HG02973 (cell line): ENCODE results near the gene CAPN15.
"Not testable (repeated sequence)": the region's sequence is repeated elsewhere in the genome, so short reads cannot be mapped to it uniquely, and the experiment has no call there.

ENCODE experiments used
- ATAC-seq: cut with Tn5 transposase; IDR thresholded peaks from one replicate; pipeline ENCODE4 v1.9.1; 2021; ENCODE audit warnings: moderate library complexity; ENCODE audit not compliant: unreplicated experiment

The CAPN15 gene

GRCh38 chr16:505479-506245 is 21.9 kb upstream of the CAPN15 start:
- no peak for ATAC-seq

GRCh38 chr16:506246-506546 is 21.3 kb upstream of the CAPN15 start:
- ATAC-seq: no peak

DNA sequence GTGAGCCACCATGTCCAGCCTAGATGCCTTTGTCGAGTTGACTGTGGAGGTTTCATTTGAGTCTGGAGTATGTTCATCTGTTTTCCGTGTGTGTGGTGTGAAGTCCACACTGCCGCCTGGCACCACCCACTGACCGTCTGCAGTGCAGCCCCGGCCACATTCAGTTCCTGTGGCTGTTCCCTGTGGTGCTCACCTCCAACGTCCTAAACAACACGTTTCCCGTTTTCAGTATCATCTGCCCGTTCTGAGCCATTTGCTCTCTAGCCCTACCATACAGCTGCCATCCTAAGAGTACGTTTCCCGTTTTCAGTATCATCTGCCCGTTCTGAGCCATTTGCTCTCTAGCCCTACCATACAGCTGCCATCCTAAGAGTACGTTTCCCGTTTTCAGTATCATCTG is 20.0 kb upstream of the CAPN15 start:
- not testable (repeated sequence) for ATAC-seq

DNA sequence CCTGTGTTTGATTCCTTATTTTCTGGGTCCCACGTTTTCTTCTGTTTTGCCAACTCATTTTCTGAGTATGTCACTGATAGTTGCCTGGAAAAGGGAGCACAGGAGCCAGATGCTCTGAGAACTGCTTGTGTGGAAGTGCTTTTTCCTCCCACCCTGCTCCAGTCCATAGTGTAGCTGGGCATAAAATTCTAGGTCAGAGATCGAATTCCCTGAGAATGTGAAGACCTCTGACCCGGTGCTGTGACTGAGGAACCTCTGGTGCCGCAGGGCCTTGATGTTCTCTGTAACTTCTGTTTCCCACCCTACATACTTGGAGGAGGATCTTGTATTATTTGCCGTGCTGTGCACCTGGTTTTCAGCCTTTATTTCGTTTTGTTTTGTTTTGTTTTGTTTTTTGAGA is 19.5 kb upstream of the CAPN15 start:
- ATAC-seq: no peak

DNA sequence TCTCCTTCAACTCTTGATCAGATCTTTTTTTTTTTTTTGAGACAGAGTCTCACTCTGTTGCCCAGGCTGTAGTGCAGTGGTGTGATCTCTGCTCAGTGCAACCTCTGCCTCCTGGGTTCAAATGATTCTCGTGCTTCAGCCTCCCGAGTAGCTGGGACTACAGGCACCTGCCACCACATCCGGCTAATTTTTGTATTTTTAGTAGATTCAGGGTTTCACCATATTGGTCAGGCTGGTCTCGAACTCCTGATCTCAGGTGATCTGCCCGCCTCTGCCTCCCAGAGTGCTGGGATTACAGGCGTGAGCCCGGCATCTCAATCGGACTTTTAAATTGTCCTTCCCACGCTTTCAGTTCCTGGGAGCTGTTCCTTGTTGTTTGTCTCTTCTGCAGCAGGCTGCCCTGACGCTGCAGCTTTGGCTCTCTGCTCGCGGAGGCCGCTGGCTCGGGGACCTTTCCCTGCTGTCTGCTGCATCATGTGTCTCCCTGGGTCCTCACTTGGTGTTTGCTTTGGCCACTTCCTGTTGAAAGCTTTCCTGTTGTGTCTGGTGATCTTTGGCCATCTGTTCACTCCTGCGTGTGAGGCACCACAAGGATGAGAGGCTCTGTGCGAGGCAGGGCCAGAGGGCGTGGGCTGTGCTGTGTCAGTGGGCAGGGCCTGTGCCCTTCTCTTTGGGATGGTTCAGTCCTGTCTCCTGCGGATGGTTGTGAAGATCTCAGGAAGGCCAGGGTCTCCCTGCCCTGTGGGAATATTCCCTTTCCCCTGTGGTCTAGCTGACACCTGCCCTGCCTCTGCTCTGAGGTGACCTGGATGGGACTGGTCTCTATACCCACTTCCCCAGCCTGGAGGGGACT is 18.4 kb upstream of the CAPN15 start:
- ATAC-seq: no peak

- no peak for ATAC-seq
Measured at GRCh38 chr16:510066-510825, 17.3 kb upstream of the CAPN15 start.

DNA sequence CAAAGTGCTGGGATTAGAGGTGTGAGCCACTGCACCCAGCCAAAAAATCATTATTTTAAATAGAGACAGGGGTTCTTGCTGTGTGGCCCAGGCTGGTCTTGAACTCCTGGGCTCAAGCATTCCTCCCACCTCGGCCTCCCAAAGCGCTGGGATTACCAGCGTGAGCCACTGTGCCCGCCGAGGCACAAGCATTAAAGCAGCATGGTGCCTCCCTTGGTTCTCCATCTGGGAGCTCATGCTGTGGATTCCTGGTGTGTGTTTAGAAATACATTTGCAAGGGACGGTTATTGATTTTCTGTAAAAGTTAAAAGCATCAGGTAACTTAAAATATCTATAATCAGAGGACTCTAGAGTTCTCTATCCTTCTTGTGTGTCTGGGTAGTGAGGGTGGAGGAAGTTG is 14.7 kb upstream of the CAPN15 start:
- ATAC-seq: no peak

DNA sequence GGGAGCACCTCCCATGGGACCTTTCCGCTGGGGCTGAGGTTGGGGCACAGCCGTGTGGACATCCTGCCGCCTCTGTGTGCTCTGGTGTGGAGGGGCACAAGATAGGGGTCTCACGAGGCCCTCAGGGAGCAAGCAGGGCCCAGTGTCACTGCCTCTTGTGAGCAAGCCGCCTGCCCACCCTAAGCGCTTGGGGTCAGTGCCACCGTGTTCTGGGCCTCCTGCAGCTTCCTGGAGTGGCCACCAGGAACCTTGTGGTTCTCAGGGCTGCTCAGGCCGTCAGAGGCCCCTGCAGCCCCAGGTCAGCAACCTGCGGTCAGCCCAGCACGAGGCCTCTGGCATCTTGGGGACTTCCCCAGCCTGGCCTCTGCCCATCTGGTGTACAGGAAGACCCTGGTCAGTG is 13.6 kb upstream of the CAPN15 start:
- ATAC-seq: no peak

DNA sequence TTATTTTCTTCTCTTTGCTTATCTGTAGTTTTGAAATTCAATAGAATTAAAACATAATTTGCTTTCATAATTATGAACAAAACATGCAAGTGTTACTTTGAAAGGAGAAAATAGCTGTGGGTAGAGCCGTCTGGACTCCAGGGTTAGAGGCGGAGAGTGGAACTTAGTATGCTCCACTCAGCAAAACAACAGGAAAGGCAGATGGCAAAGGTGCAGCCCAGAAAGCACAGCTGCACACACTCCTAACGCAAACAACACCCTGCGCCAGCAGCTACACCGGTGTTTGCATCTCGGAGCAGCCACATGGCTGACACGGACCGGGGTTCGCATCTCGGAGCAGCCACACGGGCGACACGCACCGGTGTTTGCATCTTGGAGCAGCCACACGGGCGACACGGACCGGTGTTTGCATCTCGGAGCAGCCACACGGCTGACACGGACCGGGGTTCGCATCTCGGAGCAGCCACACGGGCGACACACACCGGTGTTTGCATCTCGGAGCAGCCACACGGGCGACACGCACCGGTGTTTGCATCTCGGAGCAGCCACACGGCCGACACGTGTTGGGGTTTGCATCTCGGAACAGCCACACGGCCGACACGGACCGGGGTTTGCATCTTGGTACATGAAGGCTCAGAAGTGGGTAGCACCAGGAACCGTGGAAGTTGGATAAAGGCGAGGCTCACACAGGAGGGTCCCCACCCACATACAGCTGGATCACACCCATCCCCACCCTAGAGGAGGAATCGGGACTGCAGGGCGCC is 12.2 kb upstream of the CAPN15 start:
- no peak for ATAC-seq

- ATAC-seq: no peak
Measured at GRCh38 chr16:515939-516226, 11.6 kb upstream of the CAPN15 start.

GRCh38 chr16:516301-516700 is 11.2 kb upstream of the CAPN15 start:
- no peak for ATAC-seq

DNA sequence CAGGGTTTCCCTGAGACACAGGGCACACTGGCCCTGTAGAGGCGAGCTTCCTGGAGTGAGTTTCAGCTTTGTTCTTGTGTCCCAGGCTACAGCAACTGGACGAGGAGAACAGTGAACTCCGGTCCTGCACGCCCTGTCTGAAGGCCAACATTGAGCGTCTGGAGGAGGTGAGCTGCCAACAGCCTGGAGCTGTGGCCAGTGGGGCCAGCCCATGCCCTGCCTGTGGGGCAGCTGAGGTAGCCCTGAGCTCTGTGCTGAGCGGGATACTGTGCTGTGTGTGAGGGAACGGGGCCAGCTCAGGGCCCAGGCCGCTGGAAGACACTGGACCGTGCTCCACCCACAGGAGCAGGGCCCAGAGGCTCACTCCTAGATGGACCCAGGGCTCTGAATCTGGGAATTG is 8.7 kb upstream of the CAPN15 start:
- ATAC-seq: no peak

DNA sequence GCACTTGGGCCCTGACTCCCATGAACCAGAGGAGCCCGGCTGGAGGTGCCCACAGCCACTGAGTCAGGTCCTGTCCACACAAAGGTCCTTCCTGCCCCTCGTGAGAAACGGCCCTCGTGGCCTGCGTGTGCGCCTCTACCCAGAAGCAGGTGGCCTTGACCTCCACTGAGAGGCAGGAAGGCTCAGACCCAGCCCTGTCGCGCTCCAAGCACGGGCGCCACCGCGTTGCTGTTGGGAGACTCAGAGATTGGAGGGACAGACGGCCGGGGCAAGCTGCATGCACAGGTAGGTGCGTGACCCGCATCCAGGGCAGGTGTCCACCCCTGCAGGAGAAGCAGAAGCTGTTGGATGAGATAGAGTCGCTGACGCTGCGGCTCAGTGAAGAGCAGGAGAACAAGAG is 8.1 kb upstream of the CAPN15 start:
- no peak for ATAC-seq

DNA sequence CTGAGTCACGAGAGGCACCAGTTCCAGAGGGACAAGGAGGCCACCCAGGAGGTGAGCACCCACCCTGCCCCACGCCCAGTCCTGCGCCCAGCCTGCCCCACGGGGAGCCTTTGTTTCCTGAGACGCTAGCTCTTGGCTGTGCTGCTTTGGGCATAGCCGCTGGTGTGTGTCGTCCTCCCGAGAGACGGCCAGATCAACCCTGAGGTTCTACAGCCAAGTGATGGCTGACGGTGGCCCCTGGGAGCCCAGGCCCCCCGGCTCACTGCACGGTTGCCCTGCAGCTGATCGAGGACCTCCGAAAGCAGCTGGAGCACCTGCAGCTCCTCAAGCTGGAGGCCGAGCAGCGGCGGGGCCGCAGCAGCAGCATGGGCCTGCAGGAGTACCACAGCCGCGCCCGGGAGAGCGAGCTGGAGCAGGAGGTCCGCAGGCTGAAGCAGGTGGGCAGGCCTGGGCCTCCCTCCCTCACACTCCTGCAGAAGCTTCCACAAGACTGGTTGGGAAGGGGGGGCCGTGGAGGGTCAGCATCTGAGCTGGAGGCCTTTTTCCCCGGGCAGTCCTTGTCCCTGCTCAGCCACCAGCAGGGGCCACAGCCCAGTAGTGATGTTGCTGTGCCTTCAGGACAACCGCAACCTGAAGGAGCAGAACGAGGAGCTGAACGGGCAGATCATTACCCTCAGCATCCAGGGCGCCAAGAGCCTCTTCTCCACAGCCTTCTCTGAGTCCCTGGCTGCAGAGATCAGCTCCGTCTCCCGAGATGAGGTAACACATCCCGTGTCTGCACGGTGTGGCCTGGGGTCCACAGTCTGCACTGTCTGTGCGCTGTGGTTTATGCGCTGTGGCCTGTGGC is 7.4 kb upstream of the CAPN15 start:
- ATAC-seq: no peak

- ATAC-seq: no peak
Measured at GRCh38 chr16:520847-521246, 6.7 kb upstream of the CAPN15 start.

GRCh38 chr16:521381-522210 is 5.9 kb upstream of the CAPN15 start:
- no peak for ATAC-seq

- ATAC-seq: no peak
Measured at GRCh38 chr16:522320-523096, 5.0 kb upstream of the CAPN15 start.

- ATAC-seq: no peak
Measured at GRCh38 chr16:523097-523741, 4.3 kb upstream of the CAPN15 start.
